Hepatocyte (in vitro differentiated cells): ENCODE measurements around the gene OR4D9.

Source experiments
- CTCF ChIP-seq: fragments of 200-600 bp; sonication (generic); IDR thresholded peaks from 2 replicates; pipeline ENCODE4 v1.5.1; 2016; ENCODE audit warnings: antibody characterized with exemption, mild to moderate bottlenecking; ENCODE audit not compliant: poor library complexity
- EZH2 ChIP-seq: fragments of 200-600 bp; sonication (generic); IDR thresholded peaks from 2 replicates; pipeline ENCODE4 v1.6.1; 2016; ENCODE audit warnings: antibody characterized with exemption, mild to moderate bottlenecking, borderline replicate concordance

DNA sequence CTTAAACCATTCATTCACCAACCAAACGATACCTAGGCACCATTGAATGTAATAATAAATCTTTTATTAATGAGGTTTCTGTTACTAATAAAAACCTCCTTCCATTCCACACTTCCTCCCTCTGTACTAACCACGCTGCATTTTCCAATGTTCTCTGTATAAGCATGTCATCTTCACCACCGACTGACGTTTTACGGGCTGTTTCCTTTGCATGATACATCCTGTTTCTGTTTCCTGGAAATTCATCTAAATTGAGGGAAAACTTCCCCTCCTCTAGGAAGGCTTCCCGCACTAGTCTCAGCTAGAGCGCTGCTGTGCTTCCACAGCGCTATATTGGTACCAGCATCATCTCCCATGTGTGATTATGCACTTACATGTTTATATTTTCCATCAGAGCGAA is 36.2 kb upstream of the OR4D9 start:
- no peak for TF ChIP-seq EZH2
- TF ChIP-seq CTCF: no peak
